ENCODE measurements around the gene XXYLT1. TPM values are rescaled to one million over a fixed set of nuclear protein-coding genes. Genes with fewer than 3 reads are reported as not detected.

Gene XXYLT1
- total RNA-seq, 4 donors from 2014 or later: 6.0 to 16.1 (median 9.6) TPM

- ATAC-seq (ENCODE audit: low FRiP score) (no peak), DNase-seq (ENCODE audit: low spot score) (no peak)
- TF ChIP-seq CTCF (IDR thresholded peaks at IDR 0.05): no peak
Measured at GRCh38 chr3:195036203-195036505, 234.8 kb downstream of the XXYLT1 start.

- no peak for ATAC-seq (ENCODE audit: low FRiP score)
- TF ChIP-seq CTCF (IDR thresholded peaks at IDR 0.05): no peak
- no peak for DNase-seq (ENCODE audit: low spot score)
Measured at GRCh38 chr3:195035345-195036202, 235.4 kb downstream of the XXYLT1 start.

- DNase-seq (ENCODE audit: low spot score) (no peak), ATAC-seq (ENCODE audit: low FRiP score) (no peak)
- TF ChIP-seq CTCF (IDR thresholded peaks at IDR 0.05): no peak
Measured at GRCh38 chr3:195034541-195034940, 236.4 kb downstream of the XXYLT1 start.

GRCh38 chr3:195034101-195034500 lies 236.9 kb downstream of the XXYLT1 start:
- no peak for TF ChIP-seq CTCF (IDR thresholded peaks at IDR 0.05)
- DNase-seq (ENCODE audit: low spot score): no peak
- no peak for ATAC-seq (ENCODE audit: low FRiP score)

- no peak for DNase-seq (ENCODE audit: low spot score)
- ATAC-seq (ENCODE audit: low FRiP score): no peak
- no peak for TF ChIP-seq CTCF (IDR thresholded peaks at IDR 0.05)
Measured at GRCh38 chr3:195033531-195034091, 237.3 kb downstream of the XXYLT1 start.

GRCh38 chr3:195032955-195033354 lies 238.0 kb downstream of the XXYLT1 start:
- DNase-seq (ENCODE audit: low spot score) (no peak), ATAC-seq (ENCODE audit: low FRiP score) (no peak)
- no peak for TF ChIP-seq CTCF (IDR thresholded peaks at IDR 0.05)
